ENCODE data around the gene HOXA2.

HOXA2 gene

DNA sequence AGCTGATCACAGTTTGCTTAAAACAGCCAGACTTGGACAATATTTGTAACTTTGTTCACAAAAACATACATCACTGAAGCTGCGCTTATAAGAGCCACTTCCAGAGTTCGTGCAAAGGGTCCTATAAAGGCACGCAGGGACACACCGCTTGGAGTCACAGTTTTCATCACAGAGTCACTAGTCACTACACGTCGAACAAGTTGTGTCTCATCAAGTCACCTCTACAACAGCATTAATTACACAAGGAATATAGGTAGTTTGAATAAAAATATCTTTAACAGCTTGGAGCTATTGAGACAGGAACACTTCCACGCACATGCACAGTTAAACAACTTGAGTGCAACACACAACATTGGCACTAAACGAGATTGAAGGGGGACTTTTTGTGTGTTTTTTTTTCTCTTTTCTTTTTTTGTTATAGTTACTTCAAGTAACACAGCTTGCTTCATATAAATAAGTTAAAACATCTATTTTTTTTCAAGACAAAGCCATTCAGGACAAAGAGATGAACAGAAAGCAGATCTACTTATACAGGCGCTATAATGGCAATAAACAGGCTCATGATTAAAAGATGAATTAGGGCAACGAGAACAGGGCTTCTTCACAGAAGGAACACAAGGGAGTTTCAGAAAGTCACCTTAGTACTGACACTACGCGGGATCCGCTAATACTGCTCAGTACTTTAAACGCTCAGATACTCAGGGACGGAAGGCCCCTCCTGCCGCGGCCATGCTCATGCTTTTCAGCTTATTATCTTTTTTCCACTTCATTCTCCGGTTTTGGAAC is 38.8 kb upstream of the HOXA2 start:
- DNase-seq (ENCODE audit: low spot score), result peak; percentile 51

DNA sequence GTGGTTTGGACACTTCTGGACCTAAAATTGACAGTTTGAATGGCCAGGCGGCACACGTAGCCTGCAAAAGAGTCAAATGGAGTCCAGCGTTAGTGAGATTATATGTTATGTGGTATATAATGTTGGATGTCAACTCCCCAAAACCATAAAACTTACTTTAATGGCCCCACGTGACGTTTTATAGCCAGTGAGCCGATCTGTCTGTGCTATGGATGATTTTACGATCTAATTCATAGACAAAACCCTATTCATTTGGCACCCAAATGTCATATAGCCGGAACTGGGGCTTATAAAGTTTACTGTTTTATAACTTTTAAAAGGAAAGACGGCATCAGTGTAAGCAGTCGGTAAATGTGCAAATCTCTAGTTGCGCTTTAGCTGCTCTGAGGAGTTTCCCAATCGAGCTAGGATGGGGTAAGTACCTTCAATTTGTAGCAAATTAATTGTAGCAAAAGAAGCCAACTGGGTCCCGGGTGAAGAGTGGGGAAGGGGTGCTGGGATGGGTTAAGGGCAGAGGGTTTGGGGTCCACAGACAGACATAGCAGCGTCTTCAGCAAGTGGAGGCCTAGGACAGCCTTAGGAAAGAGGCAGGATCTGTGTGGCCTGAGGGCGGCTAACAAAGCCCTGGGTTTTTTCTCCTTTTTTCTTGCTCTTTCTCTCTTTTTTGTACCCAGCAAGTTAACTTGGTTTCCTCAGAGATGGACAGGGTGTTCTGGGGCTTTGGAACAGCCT is 37.8 kb upstream of the HOXA2 start:
- peak; percentile 60 for DNase-seq (ENCODE audit: low spot score)

DNA sequence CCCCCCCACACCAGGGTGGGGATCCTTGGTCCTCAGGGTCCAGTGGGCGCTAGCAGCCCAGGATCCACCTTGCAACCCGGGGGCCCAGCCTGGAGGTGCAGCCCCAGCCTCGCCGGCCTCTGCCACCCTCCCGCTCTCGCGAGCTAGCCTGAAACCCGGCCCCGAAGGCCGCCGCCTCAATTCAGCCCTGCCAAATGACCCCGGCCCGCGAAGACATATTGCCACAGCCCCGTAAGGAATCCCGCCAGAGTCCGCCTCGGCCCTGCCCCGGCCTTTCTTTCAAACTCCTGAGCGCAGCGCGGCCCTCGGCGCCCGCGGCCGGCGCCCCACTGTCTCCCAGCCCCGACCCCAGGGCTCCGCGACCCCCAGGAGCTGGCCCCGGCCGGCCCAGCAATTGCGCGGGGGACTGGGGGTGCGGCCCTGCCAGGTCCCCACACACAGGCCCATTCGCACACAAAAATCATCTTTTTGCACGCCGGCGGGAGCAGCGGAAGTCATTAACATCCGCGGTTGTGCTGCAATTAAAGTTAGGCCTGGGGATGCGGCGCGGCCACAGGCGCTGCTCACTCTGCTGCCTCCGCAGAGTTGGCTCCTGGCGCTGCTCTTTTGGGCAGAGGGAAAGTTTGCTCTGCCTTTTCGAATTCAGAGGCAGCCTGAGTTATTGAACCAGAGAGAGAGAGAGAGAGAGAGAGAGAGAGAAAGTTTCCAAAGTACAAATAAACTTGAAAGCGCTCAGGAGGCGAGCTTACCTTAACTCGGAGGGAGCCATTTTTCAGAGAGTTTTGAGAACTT is 37.0 kb upstream of the HOXA2 start:
- peak; percentile 67 for DNase-seq (ENCODE audit: low spot score)

DNA sequence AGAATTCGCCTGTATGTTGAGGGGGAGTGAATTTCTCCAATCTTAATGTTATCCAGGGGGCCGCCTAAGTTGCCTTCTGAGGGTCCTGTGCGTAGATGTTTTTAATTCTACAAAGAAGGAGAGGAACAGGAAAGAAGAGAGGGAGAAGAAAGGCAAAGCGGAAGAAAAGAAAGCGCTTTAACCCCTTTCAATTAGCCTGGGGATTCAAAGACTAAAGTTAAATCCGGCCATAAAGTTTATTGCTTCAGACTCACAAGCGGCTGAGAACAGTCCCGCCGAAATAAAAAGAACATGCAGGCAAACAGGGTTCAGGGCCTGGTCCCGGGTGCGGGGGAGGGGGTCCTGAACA is 36.5 kb upstream of the HOXA2 start:
- DNase-seq (ENCODE audit: low spot score), result peak; percentile 44

DNA sequence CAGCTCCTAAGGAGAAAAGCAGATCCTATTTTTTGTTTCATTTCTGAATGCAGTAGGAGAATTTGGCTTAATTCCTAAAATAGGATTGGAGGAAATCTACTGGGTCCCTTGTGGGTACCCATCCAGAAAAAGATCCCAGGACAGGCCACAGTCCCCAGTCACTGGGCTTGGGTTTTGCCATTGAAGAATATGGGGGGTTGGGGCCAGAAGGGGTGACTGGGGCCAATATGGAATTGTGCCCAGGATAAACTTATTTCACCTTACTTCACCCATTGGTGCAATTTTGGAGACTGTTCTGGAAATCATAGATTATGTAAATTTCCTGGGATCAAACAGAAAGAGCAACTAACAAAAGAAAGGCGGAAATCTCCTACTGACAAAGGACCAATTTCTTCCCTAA is 36.0 kb upstream of the HOXA2 start:
- peak; percentile 61 for DNase-seq (ENCODE audit: low spot score)

DNA sequence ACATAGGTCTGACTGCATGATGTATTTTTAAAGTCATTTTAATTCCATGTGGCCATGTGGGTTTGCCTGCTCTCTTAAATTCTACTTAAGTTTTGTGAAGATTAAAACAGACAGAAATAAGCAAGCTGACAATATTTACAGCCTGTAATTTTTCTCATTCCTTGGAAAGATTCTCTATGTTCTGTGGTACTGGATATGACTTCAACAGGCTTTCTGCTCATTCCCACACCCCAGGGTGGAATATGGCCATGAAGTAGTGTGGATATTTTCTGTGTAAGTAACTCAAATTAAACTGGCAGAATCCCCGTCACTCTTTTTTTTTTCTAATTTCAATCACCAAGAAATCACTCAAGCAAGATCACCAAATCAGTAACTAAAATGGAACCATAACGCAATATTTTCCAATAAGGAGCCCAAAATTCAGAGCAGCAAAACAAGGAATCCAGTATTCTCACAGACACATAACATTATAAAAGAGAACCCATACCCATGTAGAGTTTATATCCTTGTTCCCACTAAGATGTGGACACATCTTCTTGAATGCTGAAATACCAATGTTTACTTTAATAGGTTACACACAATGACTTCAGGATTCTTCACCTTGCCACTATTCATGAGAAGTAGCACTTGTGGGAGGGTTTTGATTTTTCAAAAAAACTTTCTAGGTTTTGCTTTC is 35.3 kb upstream of the HOXA2 start:
- no peak for DNase-seq (ENCODE audit: low spot score)

DNA sequence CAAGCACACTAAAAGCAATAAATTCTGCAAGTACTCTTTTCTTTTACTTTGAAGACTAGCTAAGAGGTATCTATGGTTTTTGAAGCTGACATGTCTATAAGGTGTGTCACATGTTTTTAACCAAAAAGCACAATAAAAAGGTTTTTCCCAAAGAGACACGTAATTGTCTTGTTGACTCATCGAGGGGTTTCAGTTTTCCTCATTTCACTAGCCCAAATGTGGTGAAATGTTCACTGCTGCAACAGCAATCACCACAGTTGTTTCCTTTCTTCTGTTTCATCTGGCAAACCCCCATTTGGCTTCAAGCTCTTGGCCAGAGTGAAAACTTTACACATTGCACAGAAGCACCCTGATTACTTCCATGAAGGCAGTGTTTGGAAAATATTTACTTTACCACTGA is 31.9 kb upstream of the HOXA2 start:
- DNase-seq (ENCODE audit: low spot score), result peak; percentile 28

DNA sequence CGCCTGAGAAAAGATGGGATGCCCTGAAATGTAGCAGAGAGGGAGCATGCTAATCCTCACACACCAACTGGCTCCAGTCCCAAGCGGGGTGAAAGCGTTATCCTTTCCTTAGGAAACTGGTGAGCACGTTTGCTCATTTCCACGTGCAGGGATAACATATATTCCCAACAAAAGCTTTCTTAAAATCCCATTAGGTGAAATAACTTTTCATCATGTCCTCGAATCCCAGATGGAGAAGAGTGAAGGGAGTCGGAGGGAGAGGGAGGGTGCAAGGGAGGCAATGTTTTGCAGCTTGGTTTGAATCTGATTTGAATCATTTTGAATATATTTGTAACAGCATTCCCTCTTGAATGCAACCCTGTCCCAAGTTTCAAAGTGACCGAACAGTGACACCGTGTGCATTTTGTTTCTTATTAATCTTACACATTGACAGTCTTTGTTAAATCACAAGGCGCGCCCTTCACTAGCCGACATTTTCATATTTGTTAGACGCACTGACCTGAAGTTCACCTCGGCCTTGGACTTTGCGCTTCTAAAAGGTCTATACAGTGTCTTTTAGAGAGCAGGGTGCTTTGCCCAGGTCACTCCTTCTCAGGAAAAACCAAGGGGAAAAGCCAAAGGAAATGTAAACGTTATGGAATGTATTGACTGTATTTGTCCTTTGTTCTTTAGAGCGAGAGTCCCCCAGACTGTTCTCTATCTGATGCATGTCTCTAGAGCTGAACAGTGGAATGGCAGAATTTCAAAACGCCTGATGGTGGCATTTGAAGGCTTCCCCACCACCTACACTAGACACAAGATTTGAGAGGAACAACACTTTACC is 31.1 kb upstream of the HOXA2 start:
- peak; percentile 33 for DNase-seq (ENCODE audit: low spot score)

DNA sequence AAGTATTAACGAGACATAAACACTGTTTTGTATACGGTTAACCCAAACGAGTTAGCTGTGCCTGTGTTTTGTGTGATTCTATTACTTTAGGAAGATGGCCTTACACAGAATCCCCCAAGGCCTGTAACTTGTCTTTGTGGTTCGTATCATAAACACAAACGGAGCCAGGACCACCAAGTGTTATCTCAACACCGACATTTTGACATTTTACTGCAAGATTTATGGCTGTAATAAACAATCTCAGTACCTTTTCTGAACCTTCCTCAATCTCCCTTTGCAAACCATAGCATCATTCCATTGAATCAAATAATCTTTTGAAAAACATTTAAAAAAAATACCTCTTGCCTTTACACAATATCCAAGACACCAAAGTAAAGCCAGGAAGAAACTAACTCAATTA is 30.5 kb upstream of the HOXA2 start:
- DNase-seq (ENCODE audit: low spot score), result no peak

DNA sequence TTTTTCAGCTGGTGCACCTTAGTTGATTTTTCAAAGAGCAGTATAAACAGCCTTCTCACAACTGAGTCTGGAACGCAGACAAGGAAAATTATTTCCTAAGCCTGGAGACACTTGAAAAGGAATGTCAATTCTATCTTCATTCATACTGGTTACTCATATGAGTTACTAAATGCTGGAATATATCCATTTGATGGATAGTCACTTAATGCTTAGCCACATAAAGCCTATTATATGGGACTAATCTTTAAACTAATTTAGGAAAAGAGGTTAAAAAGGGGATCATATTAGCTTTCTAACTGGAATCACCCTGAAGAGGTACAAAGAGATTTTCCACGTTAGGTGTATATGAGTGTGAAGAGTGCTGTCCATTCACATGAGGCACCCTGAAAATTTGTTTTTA is 29.7 kb upstream of the HOXA2 start:
- DNase-seq (ENCODE audit: low spot score), result no peak

DNA sequence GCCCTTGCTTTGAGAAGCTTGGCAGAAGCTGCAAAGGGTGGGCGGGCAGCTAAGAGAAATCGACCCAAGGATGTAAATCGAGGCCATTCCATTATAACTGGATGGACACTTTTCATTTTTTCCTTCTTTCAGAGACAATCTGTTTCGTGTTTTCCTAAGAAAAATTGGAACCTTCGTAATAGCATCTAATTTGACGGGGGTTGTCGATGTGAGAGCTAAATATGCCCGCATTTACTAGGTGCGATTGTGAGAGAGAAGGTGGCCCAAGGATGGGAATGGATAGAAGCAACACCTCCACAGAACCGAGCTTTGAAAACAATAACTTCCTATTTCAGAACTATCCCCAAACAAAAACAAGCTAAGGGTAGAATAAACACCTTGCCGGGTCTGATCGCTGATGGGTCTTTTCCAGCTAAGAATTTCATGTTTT is 28.9 kb upstream of the HOXA2 start:
- peak; percentile 30 for DNase-seq (ENCODE audit: low spot score)

DNA sequence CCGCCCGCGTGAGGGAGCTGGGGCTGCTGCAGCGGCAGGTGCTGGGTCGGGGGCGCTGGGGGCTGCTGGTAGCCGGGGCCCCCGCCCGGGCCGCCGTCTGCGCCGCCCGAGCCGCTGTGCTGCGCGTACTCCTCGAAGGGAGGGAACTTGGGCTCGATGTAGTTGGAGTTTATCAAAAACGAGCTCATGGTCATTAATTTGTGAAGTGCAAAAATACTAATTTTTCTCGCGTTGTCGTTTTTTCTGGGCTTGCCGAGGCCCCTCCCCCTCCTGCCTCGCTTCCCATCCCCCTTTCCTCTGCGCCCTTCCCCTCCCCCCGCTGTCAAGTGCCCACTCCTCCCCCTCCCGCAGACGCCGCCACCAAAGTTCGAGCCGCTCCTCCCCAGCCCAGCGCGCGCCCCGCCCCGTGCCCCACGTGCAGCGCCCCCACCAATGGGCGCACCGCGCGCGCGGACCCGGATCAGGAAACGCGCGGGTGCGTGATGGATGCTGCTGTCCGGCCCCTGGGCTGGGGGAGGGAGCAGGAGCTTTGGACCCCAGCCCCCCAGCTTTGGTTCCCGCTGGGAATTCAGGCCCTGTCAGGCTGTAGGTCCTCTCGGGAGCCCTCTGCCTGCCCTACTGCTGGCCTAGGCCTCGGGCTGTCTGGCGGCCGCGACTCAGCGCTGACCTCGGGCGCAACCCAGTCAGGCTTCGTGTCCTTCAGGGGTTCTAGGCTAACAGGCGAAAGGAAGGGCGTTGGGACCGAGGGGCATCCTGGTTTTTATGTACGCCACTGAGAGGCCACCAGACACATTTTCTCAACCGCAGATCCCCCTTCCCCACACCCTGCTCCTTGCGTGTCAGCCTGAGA is 28.3 kb upstream of the HOXA2 start, which contains the start of gene HOXA4:
HOXA4 (minus strand) TSS at position 218 of the 850 bp plus-strand sequence; CDS start at position 194, 24 bp downstream.
- DNase-seq (ENCODE audit: low spot score), result peak; percentile 95

DNA sequence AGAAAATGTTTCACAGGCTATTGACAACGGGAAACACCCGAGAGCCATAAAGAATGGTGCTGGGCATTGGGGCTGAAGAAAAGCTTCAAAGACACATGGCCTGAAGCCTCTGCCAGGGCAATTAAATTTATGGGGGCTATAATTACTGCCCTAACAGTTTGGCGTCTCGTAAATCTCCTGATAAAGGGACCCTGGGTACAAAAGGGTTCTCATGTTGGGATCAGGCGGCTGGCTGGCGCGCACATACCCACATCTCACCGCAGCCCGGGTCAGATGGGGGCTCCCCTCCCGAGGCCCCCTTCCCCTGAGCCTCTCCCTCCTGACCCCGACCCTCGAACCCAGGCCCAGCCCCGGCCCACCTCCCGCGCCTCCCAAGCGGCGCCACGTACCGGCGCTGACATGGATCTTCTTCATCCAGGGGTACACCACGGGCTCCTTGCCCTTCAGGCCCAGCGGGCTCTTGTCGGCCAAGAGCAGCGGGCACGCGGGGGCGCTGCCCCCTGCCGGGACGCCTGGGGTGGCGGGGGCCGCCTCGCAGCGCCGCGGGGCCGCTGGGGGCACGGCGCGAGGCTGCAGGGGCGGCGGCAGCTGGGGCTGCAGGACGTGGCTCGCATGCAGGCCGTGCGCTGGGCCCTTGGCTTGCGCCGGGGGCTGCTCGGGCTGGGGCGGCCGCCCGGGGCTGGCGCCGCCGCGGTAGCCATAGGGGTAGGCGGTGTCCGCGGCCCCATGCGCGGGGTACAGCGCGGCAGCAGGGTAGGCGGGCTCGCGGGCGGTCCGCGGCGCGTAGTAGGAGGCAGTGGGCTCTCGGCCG is 27.5 kb upstream of the HOXA2 start:
- peak; percentile 74 for DNase-seq (ENCODE audit: low spot score)

DNA sequence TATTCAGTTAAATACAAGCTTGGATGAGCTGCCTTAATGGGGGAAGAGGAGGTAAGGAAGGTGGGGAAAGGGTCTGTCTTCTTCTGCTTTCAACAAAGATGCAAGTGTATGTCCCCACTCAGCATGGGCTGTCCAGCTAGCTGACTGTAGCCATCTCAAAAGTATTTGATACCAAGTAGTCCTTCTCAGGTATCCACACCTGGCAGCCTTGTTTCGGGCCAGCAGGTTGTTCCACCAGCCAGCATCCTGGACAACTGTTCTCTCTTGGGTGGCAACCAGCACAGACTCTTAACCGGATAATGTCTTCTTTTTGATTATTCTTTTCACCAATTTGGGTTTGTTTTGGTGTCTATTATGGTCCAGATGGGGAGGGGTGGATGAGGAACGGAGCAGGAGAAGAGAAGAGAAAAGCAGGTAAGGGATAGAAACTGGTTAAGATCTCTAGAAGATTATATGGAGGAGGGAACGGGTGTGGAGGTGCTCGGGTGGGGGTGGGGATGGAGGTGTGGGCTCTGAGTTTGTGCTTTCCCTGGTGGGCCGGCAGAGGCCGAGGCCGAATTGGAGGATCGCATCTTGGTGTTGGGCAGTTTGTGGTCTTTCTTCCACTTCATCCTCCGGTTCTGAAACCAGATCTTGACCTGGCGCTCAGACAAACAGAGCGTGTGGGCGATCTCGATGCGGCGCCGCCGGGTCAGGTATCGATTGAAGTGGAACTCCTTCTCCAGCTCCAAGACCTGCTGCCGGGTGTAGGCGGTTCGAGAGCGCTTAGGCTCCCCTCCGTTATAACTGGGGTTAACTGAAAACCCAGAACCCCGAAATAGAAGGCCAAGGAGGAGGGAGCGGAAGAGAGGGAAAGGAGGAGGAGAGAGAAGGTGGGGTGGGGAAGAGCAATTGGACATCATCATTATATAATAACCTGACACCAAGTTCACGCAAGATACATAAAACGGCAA is 26.6 kb upstream of the HOXA2 start:
- peak; percentile 56 for DNase-seq (ENCODE audit: low spot score)

DNA sequence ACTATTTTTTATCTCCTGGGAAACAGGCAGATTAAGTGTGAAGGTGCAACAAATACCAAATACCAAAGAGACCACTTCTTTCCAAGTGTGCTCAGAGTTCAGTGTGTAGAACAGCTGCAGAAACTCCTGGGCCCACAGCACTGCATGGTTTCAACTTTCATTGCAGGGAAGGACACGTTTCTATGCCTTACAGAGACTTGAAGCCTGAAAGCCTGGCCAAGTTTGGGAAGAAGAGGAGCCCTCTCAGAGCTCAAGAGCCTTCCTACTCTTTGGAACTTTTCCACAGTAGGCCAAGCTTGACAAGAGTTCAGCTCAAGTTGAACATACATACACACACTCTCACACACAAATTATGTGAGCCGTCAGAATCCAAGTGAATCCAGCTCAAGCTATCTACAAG is 25.6 kb upstream of the HOXA2 start:
- peak; percentile 61 for DNase-seq (ENCODE audit: low spot score)

DNA sequence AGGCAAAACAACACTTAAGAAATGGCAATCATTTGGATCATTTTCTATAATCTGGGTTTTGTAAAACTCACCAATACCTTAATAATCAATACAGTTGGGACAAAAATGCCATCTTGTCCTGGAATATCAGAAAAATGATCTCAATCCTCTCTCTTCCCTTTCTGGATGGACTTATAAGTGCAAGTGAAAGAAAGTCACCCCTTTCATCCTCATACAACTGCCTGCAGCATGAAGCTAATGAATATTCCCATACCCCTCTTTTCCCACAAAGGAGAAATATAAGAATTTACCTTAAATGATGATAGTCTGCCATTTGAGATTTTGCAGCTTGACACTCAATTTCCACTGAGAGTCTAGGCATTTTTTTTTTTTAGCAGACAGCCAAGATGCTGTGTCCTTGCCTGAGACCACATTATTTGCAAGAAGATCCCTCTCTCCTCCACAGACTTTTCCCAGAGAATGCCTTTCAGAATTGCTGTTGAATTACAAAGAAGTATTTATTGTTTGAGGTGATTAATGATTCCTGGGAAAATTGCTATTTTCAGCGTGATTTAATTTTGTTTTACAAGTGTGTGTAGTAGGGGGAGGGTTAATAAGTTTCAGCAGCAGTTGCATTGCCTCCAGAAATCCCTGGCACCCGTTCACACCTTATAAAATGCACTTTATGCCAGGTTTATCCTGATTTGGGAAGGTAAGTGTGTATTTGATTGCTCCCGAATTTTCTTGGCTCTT is 24.3 kb upstream of the HOXA2 start:
- DNase-seq (ENCODE audit: low spot score), result no peak

DNA sequence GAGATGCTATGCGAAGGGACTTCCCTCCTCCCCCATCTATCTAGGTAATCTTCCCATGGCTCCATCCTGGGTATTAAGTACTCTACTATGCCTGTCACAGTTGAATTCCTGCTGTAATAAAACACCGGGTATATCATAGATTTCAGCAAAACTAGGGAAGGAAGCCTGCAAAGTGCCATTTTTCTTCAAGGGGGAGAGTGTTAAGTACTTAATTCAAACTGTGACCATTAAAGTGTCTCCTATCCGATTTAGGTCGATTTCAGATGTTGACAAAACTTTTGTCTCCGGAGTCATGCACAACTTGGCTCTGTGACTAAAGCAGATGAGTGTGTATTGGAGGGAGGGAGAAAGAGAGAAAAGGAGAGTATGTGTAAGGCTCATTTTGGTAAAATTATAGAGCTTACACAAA is 23.5 kb upstream of the HOXA2 start:
- DNase-seq (ENCODE audit: low spot score), result no peak
